WERI-Rb-1 (cell line): ENCODE data around the gene NPIPB2.
"Not testable (repeated sequence)": the region's sequence is repeated elsewhere in the genome, so short reads cannot be mapped to it uniquely, and the experiment has no call there.

Source experiments
- DNase-seq: peaks from one replicate; pipeline ENCODE4 v3.0.0-alpha.2; 2020
- H3K27ac ChIP-seq: fragments of 250-450 bp; sonication (Bioruptor Pico); 2 replicates; pipeline ENCODE4 v1.5.1; 2020; ENCODE audit warnings: mild to moderate bottlenecking, moderate library complexity
- H3K27me3 ChIP-seq: fragments of 250-450 bp; sonication (Bioruptor Pico); 2 replicates; pipeline ENCODE4 v1.5.1; 2021; ENCODE audit warnings: mild to moderate bottlenecking, low read depth, moderate library complexity; ENCODE audit not compliant: insufficient read depth, severe bottlenecking
- H3K36me3 ChIP-seq: fragments of 250-450 bp; sonication (Bioruptor Pico); 2 replicates; pipeline ENCODE4 v1.5.1; 2020; ENCODE audit warnings: mild to moderate bottlenecking, moderate library complexity
- H3K4me3 ChIP-seq: 2 replicates; pipeline ENCODE4 v1.5.1; 2011; ENCODE audit warnings: low read depth, mild to moderate bottlenecking, control low read depth, low read length
- H3K9me3 ChIP-seq: fragments of 250-450 bp; sonication (Bioruptor Pico); 2 replicates; pipeline ENCODE4 v1.5.1; 2021; ENCODE audit warnings: mild to moderate bottlenecking, moderate library complexity; ENCODE audit not compliant: severe bottlenecking
- TF ChIP-seq, protein P1 (sequence below): IDR thresholded peaks from 2 replicates; pipeline ENCODE4 v1.5.1; 2011; ENCODE audit warnings: low read depth, mild to moderate bottlenecking, control low read depth, inconsistent platforms, low read length

Gene NPIPB2

DNA sequence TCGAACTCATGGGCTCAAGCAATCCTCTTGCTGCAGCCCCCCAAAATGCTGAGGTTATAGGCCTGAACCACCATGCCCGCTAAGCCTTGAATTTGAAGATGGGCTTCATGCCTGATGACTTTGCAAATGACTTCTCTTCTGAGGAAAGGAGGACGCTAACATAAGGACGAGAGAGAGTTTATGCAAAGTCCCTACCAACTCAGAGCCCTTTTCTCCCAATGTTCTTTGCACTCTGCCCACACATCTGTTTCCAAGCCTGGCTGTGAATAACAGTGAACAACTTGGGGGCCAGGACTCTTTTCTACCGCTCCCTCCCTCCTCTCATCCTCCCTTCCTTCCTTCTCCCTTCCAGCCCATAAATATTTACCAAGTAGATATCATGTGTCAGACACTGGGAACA lies 8.5 kb upstream of the NPIPB2 start:
- no peaks in the 10 kb centered on the region for H3K27me3 ChIP-seq
- H3K4me3 ChIP-seq, result no peak overlapping the region
- no peaks in the 10 kb centered on the region for H3K36me3 ChIP-seq
- no peak overlapping the region for H3K27ac ChIP-seq
- TF ChIP-seq, protein P1, sequence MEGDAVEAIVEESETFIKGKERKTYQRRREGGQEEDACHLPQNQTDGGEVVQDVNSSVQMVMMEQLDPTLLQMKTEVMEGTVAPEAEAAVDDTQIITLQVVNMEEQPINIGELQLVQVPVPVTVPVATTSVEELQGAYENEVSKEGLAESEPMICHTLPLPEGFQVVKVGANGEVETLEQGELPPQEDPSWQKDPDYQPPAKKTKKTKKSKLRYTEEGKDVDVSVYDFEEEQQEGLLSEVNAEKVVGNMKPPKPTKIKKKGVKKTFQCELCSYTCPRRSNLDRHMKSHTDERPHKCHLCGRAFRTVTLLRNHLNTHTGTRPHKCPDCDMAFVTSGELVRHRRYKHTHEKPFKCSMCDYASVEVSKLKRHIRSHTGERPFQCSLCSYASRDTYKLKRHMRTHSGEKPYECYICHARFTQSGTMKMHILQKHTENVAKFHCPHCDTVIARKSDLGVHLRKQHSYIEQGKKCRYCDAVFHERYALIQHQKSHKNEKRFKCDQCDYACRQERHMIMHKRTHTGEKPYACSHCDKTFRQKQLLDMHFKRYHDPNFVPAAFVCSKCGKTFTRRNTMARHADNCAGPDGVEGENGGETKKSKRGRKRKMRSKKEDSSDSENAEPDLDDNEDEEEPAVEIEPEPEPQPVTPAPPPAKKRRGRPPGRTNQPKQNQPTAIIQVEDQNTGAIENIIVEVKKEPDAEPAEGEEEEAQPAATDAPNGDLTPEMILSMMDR, result no peak
- no peaks in the 10 kb centered on the region for H3K9me3 ChIP-seq
- DNase-seq, result no peak

DNA sequence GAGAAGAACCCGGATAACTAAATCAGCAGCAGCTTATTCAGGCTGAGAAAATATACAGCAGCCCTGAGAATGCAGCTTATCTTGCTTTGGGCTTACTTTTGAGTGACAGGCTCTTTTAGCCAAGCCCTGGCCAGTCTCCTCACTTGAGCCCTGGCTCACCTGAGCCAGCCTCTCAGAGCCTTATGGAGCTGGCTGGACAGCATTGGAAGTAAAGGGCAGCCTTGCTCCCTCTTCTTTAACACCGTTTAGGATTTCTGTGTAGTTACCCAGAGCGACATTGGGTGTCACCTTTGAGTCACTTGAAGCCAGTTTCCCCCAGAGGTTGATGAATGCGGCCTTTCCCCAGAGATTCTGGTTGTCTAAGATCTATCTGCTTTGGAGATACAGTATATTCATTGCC lies 7.7 kb upstream of the NPIPB2 start:
- H3K36me3 ChIP-seq, result no peaks in the 10 kb centered on the region
- peak overlapping the region; percentile 20 for H3K27ac ChIP-seq
- no peaks in the 10 kb centered on the region for H3K27me3 ChIP-seq
- H3K9me3 ChIP-seq, result no peaks in the 10 kb centered on the region
- DNase-seq, result peak; percentile 75
- H3K4me3 ChIP-seq, result no peak overlapping the region
- TF ChIP-seq, protein P1, result peak; percentile 73

DNA sequence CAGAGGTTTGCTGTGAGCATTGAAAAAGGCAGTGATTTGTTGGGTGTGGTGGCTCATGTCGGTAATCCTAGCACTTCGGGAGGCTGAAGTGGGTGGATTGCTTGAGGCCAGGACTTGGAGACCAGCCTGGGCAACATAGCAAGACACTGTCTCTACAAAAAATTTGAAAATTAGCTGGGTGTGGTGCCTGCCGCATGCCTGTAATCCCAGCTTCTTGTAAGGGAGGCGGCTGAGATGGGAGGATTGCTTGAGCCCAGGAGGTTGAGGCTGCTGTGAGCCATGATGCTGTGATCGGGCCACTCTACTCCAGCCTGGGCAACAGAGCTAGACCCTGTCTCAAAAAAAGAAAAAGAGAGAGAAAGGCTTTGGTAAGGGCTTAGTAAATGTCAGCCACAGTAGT lies 7.0 kb upstream of the NPIPB2 start:
- Histone ChIP-seq H3K27ac (no peak overlapping the region), H3K4me3 (no peak overlapping the region), H3K27me3 (no peaks in the 10 kb centered on the region), H3K36me3 (no peaks in the 10 kb centered on the region), H3K9me3 (no peaks in the 10 kb centered on the region)
- TF ChIP-seq, protein P1, result no peak
- no peak for DNase-seq

DNA sequence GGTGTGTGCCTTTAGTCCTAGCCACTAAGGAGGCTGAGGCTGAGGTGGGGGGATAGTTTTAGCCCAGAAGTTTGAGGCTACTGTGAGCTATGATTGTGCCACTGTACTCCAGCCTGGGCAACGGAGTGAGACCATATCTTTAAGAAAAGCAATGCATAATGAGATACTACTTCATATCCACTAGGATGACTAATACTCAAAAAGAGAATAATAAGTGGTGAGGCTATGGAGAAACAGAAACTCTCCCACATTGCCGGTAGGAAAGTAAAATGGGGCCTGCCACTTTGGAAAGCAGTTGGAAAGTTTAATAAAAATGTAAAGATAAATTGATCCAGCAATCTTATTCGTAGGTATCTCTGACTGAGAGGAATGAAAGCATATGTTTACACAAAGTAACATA lies 4.6 kb upstream of the NPIPB2 start:
- no peaks in the 10 kb centered on the region for H3K27me3 ChIP-seq
- no peaks in the 10 kb centered on the region for H3K36me3 ChIP-seq
- no peak overlapping the region for H3K4me3 ChIP-seq
- H3K27ac ChIP-seq, result no peak overlapping the region
- DNase-seq, result no peak
- TF ChIP-seq, protein P1, result no peak
- no peaks in the 10 kb centered on the region for H3K9me3 ChIP-seq

DNA sequence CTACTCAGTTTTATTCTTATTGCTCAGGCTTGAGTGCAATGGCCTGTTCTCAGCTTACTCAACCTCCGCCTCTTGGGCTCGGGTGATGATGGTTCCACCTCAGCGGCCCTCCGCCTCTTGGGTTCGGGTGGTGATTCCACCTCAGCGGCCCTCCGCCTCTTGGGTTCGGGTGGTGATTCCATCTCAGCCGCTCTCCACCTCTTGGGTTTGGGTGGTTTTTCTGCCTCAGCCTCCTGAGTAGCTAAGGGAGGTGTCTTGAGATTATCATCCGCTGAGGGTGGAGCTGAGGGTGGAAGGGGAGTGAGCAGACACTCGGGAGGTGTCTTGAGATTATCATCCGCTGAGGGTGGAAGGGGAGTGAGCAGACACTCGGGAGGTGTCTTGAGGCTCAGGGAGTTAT lies 14.5 kb downstream of the NPIPB2 start:
- H3K9me3 ChIP-seq, H3K27ac ChIP-seq, H3K4me3 ChIP-seq, H3K27me3 ChIP-seq, H3K36me3 ChIP-seq, DNase-seq: not testable (repeated sequence)

DNA sequence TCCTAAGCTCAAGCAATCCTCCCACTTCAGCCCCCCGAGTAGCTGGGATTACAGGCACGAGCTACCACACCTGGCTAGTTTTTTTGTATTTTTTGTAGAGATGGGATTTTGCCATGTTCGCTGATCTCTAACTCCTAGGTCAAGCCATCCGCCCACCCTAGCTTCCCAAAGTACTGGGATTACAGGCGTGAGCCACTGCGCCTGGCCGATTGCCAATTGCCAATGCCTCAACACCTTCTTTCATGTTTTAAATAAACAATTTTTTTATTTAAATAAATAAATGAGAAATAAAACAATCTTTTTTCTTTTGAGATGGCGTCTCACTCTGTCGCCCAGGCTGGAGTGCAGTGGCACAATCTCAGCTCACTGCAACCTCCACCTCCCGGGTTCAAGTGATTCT lies 17.8 kb downstream of the NPIPB2 start:
- not testable (repeated sequence) for H3K4me3 ChIP-seq, H3K27ac ChIP-seq, H3K9me3 ChIP-seq, DNase-seq, H3K36me3 ChIP-seq, H3K27me3 ChIP-seq

DNA sequence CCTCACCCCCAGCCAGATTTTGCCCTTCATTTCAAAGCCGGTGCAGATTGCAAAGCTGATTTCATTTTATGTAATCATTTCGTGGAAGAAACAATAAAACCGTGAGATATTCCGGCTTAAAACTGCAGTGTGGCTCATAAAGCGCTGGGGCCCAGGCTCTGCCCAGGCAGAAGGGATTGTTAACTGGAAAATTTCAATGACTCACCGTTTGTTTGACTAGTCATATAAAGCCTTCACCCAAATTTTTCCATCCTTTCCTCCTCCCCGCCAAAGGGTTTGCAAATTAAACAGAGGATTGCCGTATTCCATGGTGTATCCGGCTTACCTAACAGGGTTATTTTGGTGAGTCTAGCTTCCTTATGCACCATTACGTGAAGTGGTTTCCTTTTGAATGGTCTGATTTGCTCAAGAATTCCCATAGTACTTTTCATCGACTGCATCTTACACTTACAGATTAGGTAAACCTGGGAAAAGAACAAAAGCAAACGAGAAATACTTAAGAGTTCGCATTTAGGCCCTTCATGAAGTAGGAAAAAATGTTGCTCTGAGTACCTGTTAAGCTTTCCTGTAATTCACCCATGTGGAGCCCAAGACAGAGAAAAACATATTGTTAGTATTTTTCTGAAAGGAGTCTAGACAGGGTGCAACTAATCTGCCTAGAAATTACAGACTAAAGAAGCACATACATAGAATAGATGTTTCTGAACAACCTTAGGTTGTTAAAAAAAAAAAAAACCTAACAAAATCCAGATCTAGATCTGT lies 25.1 kb downstream of the NPIPB2 start:
- TF ChIP-seq, protein P1, result no peak
- peak overlapping the region; percentile 43 for H3K4me3 ChIP-seq
- peak overlapping the region; percentile 76 for H3K27ac ChIP-seq
- H3K9me3 ChIP-seq, result no peaks in the 10 kb centered on the region
- H3K27me3 ChIP-seq, result no peaks in the 10 kb centered on the region
- DNase-seq, result no peak
- peaks cover 20% of the 10 kb centered on the region for H3K36me3 ChIP-seq
